Activated gamma-delta T cell (primary cell): Measurements from ENCODE around the gene EPB41L1.
A peak's percentile ranks its signal among the peaks of the same experiment; 100 is the strongest.
"Not testable (repeated sequence)": the region's sequence is repeated elsewhere in the genome, so short reads cannot be mapped to it uniquely, and the experiment has no call there.

Experiments used
- DNase-seq: peaks from one replicate; lab custom pipeline; 2025; lab: John Stamatoyannopoulos, UW

The EPB41L1 gene

GRCh38 chr20:36126836-36127527, 27.6 kb upstream of the EPB41L1 start:
- no peak for DNase-seq

DNA sequence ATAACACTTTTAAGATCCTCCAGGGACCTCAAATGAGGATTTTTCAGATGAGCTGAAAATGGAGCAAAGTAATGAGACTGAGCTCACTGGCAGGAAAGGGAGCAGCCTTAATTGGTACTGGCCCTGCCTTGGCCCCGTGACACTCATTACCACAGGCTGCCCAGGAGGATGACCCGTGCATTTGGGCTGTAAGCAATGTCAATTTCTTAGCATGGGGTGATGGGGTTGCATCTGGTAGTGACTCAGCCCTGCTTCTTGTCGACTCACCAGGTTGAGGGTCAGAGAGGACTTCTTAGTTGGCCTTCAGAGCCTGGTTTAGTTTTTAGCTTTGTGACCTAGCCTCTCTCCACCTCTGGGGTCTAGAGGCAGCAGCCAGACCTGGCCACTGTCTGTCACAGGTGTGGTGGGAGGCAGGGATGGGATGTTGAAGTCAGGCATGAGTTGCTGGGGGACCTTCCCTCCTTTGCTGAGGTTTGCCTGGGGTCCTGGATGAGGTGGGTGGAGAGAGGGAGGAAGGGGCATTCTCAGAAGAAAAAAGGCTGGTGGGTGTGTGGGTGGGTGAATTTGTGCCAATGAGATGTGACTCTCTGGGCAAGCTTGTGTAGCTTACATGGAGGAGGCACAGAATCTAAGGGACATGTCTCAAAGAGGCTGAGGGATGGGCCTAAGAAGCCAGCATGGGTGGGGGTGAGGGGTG, 25.9 kb upstream of the EPB41L1 start:
- DNase-seq, result no peak

DNA sequence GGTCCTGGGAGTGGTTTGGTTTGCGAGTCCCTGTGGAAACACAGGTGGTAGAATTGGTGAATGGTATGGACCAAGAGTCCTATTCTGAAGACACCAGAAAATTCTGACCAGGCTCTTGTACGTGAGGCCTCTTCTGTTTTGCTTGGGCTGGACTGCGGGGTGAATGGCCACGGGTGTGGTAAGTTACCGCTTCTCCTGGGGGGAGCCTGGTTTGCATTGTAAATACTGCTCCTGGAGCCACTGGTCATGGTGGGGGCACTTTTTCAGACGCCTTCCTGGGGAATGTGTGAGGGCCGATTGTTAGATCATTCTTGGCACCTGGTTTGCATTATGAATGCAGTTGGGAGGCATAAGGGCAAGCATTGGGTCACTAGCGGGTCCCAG, 25.4 kb upstream of the EPB41L1 start:
- DNase-seq, result no peak

- DNase-seq, result no peak
Measured at GRCh38 chr20:36130390-36130789, 24.1 kb upstream of the EPB41L1 start.

DNA sequence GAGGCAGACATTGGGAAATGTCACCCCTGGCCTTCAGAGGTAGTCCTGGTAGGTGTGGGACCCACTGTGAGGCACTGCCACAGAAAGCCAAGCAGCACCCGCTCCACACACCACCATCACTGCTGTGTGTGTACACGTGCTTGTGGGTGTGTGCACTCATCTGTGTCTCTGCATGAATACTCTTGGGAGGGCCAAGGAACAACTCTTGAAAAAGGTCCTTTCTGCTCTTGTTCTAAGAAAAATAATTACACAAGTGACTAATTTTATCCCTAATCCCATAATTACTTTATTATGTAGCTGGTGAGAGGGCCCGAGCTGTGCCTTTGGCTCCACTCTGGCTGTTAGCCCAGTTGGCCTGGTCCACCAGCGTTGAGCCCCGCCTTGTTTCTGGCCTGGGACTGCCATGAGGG, 21.7 kb upstream of the EPB41L1 start:
- no peak for DNase-seq

- no peak for DNase-seq
Measured at GRCh38 chr20:36133821-36134220, 20.7 kb upstream of the EPB41L1 start.

DNA sequence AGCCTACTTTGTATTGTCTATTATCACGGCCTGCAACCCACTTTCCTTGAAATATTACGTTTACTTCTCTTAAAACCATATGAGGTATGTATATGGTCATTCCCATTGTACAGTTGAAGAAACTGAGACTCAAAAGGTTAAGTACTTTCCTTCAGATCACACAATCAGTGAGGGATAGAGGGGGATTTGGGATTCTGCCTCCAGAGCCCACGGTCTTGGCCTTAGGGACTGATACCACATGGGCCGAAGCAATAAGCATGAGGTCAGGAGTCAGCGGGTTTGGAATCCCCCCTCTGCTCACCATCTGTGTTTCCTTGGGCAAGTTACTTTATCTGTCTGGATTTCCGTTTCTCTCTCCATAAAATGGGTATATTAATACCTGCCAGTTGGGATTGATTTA, 19.4 kb upstream of the EPB41L1 start:
- DNase-seq, result no peak

- no peak for DNase-seq
Measured at GRCh38 chr20:36135821-36136220, 18.7 kb upstream of the EPB41L1 start.

DNA sequence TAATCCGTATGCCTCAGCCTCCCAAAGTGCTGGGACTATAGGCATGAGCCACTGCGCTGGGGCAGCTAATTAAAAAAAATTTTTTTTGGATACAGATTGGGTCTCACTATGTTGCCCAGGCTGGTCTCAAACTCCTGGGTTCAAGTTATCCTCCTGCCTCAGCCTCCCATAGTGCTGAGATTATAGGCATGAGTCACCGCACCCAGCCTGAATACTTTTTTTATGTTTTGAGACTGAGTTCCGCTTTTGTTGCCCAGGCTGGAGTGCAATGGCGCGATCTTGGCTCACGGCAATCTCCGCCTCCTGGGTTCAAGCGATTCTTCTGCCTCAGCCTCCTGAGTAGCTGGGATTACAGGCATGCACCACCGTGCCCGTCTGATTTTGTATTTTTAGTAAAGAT, 17.2 kb upstream of the EPB41L1 start:
- DNase-seq, result not testable (repeated sequence)

- DNase-seq, result no peak
Measured at GRCh38 chr20:36141310-36141709, 13.2 kb upstream of the EPB41L1 start.

DNA sequence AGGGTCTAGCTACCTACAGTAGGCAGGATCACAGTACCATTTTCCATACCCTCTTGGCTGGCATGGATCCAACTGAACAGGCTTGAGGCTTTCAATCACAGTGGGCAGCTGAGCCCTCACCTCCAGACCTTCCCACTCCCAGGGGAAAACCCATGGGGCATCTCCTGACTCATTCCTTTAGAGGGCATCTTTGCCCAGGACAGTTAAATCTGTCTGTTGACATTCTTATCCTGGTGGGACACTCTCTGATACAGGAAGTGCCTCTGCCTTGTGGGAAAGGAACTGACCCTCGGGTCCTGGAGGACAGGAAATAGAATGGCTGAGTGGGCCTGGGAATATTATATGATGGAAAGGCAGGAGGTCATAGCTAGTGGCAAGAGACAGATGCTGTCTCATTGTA, 10.2 kb upstream of the EPB41L1 start:
- no peak for DNase-seq

DNA sequence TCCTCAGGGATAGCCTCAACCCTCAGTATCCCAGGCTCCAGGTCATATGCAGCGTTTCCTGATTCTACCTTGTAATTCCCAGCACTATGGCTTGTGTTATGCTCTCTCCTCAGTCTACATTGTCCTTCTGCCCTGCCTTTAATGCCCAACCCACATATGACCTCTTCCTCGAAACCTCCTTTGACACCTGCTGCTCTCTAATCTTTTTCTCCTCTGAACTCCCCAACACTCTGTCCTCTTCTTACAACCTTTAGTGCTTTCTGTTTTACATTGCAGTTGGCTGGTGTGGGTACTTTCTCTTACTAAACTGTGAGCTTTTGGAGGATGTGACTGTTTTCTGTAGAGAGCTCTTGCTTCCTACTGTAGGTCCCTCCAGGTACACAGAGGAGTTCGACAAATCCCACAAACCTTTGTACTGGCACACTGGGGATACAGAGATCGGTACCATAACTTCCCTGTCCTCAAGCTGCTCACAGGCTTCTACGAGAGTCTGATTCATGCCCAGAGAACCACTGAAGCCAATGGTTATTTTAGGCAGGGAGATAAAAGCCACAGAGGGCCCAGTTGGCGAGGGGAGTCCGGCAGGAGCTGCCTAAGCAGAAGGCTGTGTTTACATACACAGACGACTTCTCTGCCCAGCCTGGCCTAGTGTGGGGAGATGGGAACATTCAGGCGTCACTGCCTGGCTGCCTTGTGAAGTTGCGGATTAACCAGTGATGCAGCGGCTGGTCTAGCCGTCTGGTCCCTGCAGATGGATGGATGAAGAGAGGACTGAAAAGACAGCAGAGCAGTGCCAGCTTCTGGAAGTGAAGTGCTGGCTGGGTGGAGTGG, 8.4 kb upstream of the EPB41L1 start:
- no peak for DNase-seq

- no peak for DNase-seq
Measured at GRCh38 chr20:36147690-36148089, 6.8 kb upstream of the EPB41L1 start.

GRCh38 chr20:36148439-36148838, 6.1 kb upstream of the EPB41L1 start:
- no peak for DNase-seq

DNA sequence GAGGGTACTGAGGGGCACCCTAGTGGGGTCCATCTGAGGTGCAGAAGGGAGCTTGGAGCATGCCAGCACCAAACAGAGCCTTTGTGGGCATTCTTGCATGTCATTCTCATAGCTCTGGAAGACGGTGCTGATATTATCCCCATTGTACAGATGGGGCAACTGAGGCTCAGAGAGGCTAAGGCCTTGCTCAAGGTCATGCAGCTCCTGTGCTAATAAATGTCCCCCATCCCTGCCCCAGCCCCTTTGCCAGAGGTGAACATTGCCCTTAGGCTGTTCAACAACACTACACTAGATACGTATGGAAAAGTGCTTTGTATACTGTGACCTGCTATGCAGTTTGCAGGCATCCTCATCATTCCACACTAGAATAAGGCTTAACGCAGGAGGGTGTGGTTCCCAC, 5.5 kb upstream of the EPB41L1 start:
- DNase-seq, result no peak

GRCh38 chr20:36149469-36149868, 5.1 kb upstream of the EPB41L1 start:
- DNase-seq, result no peak

DNA sequence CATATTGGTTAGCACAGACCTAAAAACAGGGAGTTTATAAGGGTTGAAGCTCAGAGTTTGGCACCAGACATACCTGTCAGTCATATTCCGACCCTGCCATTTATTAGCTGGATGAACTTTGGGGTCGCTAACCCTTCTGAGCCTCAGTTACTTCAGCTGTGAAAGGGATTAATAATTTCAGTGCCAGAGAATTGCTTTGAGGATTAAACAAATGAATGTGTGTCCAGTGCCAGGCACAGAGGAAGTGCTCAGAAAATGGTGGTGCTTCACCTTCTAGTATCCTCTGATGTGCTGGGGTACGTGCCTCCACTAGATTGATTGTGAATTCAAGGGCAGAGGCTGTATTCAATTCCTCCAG, 4.1 kb upstream of the EPB41L1 start:
- DNase-seq, result no peak

DNA sequence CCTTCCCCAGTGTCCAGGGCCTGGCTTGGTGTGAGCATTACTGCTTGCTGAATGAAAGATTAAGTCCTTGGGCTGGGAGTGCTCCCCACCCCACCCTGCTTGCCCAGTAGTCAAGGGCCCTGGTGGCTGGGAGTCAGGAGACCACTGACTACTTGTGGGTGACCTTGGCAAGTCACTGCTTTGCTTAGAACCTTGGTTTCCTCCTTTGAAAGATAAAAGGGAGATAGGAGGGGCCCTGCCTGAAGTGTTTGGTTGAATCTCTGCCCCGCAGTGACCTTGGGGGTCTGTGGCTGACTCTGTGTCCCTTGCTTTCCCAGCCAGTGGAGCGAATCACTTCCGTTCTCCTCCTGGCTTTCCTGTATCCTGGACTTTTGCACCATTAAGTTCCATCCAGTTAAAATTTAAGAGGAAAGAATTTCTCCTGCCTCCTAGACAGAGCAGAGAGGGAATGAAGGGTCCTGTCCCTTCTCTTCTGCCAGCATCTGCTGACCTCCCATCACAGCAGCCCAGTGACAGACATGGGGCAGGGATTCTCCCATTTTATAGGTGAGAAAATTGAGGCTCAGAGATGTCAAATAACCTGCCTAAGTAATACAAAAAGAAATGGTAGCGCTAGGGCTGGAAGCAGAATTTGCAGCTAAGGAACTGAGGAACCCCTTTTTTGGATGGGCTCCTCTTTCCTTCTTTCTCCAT, 3.5 kb upstream of the EPB41L1 start:
- no peak for DNase-seq

DNA sequence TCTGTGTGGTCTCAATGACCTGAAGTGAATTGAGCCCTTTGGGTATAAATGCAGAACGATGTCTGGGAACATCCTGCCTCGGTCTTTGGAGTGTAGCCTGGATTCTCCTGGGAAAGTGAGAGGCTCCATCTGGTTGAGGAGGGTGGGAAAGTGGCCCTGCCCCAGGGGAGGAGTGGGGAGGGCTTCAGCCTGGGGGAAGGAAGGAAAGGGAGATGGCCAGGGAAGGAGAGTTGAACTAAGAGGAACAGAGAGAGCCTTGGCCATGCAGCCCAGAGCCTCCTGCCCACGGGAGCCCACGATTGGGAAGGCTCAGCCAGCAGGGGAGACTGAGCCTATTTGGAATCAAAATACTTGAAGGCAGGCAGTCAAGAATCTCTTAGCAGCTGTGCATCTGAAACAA, 2.3 kb upstream of the EPB41L1 start:
- no peak for DNase-seq

DNA sequence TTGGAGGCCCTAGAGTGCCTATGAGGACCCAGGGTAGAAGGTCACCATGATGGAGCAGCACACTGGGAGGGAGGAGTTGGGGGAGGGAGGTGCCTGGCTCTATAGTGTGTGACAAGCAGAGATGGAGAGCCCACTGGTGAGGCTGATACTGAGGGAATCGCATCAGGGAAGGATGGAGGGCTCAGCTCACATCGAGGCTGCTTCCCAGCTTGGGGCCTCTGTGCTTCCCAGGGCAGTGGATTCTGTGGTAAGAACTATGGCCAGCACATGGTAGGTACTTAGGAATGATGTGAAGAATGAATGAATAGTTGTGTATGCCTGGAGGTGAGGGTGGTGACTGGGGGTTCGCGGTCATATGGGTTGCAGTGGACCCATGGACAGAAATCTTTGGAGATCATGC, 1.3 kb upstream of the EPB41L1 start:
- no peak for DNase-seq

GRCh38 chr20:36153736-36154699, 522 bp upstream of the EPB41L1 start:
- peak; percentile 23 for DNase-seq
